Stimulated activated CD8-positive, alpha-beta memory T cell treated with anti-CD3 and anti-CD28 coated beads, Interleukin-7, amount 100 ng/mL, for 48 hours (primary cell): Measurements from ENCODE around the gene ERN1.
"Not testable (repeated sequence)": the region's sequence is repeated elsewhere in the genome, so short reads cannot be mapped to it uniquely, and the experiment has no call there.

ENCODE experiments used
- DNase-seq, 2 donors: peaks; one replicate each; pipeline ENCODE4 v3.0.0-alpha.2; 2020; ENCODE audit warnings: low read depth in 1 of 2; ENCODE audit errors: extremely low read depth in 1 of 2

ERN1 gene

DNA sequence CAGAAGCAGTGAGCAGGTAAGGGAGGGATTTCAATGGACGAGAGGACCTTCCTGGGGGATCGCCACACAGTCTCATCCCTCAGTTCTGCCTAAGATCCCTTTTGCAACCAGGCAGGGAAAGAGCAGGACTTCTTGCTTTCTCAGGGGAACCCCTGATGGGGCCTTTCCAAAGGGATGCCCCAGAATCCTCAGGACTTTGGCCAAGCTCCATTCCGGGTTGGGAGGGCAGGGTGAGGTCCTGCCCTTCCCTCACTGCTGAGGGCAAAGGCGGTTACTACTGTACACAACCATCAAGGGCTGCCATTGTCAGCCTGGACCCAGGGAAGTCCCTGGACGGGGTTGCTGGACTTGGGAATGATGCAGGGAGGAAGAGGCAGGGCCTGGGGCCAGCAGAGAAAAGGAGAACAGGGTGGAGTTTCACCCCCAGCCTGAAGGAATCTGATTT lies 122.1 kb downstream of the ERN1 start:
- DNase-seq: no peak

DNA sequence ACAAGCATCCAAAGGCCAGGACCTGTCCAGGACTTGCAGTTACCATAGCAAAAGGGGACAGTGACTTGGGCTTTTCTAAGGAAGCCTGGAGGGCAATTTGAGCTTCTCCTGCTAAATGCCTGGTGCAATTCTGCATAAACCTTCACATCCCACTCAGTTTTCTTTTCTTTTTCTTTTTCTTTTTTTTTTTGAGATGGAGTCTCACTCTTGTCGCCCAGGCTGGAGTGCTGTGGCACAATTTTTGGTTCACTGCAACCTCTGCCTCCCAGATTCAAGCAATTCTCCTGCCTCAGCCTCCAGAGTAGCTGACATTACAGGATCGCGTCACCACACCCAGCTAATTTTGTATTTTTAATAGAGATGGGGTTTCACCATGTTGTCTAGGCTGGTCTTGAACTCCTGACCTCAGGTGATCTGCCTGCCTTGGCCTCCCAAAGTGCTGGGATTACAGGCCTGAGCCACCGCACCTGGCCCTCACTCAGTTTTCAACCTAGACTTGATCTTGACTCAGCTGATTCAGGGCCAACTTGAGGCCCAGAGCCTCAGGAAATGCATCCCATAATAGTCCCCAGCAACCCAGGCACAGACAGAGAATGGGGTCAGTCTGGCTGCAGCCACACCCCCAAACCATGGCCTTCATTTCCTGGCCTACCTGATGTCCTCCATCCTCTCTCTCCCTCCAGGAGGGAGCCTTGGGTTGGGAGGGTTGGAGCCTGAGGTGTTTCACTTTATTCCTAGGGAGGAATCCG lies 122.7 kb downstream of the ERN1 start:
- not testable (repeated sequence) for DNase-seq

DNA sequence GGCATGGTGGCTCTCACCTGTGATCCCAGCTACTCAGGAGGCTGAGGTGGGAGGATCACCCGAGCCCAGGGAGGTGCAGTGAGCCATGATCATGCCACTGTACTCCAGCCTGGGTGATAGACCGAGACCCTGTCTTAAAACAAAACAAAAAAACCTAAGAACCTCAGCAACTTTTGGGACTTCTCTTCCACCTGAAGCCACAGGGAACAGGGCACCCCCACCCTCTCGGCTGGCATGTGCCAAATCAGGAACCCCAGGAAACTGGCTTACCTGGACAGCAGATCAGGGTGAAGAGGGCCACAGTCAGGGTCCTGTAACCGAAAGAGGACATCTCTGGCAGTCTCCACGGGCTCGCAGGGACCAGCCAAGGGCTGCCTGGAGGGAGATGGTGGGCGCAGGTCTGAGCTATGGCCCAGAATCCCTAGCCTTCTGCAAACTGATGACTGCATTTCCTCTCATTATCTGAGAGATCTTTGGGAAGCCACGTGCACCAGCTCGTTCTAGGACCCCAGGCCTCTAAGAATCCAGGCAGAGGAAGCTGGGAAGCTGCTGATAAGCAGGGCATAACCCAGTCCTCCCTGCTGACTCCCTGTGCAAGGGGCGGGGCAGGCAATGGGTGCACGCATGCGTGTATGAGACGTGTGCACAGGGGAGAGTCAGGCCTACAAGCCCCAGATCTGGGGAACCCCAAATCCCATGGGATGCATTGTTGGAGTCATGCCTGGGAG lies 123.4 kb downstream of the ERN1 start:
- no peak for DNase-seq

DNA sequence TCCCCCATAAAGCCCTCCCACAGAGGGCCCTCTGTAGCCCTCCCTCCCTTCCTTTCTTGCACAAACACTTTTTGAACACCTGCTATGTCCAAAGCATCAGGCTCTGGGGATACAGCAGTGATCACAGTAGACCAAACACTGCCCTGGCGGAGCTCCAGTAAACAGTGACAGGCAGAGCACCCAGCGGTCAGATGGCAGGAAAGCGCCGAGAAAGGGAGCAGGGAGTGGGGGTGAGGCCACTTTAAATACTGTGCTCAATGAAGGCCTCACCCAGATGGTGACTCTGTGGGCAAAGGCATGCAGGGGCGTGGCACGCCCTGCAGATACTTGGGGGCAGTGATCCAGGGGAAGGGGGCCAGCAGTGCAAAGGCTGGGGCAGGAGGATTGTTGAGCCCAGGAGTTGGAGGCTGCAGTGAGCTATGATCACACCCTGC lies 124.2 kb downstream of the ERN1 start:
- no peak for DNase-seq

DNA sequence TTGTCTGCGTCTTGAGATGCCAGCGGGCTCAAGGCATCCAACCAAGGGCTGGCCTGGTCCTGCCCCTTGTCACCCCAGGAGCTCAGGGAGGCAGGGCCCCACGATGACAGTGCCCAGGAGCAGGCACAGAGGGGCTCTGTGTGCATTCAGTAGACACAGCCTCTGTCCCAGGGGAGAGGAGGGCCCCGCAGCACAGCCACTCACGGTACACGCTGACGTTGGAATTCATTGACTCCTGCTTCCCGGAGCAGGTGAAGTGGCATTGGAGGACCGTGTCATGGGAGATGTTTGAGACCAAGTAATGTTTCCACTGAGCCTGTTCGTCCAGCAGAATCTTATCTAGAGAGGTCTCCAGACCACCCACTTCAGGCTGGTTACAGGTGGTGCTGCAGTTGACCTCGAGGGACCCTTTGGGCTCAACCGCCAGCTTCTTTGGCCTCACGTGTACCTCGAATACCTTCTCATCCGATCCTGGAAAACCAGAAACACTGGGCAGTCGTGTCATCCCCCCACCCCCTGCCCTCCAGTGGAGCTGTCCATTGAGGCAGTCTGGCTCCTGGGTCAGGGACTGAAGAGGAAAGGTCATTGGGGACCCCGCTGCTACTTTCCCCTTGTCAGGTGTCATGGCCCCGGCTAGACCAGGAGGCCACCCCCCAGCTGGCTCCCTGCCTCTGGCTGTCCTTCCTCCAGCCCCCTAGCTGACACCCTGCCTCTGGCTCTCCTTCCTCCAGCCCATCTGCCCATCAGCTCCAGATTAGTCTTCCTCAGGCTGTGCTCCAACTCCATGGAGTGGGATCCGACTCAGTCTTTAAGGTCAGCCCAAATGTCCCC lies 124.8 kb downstream of the ERN1 start:
- no peak for DNase-seq

DNA sequence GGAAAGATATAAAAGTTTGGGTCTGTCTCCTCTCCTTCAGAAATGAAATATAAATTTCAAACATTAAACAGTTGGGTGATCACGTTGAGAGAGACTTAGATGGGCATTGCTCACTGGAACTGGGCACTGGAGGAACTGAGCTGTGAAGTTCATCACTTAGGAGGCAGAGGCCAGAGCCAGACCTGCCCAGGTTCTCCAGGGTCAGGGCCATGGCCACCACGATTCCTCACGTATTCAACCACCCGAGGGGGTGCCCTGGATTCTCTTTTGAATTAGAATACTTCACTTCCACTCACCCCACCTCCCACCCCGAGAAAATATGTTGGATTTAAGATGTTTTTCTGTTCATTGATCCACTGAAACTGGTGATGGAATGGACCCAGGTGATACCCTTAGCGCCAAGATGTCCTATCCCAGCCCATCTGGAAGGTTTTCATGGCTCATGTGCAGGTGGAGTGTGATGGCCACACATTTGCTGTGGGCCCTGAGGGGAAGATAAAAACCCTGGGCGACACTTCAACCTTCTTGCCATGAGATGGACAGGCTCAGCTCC lies 125.7 kb downstream of the ERN1 start:
- DNase-seq: no peak

DNA sequence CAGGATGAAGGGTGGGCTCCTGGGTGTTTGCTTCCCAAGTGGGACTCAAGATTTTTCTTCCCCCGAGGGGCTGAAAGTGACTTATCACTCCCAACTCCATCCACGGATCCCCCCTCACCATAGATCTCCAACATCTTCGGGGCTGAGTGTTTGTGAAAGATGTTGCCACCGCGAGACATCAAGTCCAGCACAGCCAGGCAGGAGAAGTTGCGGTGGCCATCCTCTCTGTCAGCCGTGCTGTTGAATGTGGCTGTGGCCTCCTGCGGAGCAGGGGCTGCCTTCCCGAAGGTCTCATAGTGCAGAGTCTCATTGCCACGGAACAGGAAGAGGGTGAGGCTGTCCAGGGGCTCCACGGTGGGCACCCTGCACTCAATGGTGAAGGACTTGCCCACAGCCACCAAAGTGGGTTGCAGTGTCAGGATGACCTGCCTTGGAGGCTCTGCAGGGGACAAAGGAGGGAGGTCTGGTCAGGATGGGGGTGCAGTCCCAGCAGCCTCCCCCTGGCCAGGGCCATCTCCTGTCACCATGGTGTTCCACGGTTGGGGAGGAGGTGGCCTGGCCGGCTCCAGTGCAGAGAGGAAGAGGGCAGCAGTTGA lies 126.3 kb downstream of the ERN1 start:
- no peak for DNase-seq

DNA sequence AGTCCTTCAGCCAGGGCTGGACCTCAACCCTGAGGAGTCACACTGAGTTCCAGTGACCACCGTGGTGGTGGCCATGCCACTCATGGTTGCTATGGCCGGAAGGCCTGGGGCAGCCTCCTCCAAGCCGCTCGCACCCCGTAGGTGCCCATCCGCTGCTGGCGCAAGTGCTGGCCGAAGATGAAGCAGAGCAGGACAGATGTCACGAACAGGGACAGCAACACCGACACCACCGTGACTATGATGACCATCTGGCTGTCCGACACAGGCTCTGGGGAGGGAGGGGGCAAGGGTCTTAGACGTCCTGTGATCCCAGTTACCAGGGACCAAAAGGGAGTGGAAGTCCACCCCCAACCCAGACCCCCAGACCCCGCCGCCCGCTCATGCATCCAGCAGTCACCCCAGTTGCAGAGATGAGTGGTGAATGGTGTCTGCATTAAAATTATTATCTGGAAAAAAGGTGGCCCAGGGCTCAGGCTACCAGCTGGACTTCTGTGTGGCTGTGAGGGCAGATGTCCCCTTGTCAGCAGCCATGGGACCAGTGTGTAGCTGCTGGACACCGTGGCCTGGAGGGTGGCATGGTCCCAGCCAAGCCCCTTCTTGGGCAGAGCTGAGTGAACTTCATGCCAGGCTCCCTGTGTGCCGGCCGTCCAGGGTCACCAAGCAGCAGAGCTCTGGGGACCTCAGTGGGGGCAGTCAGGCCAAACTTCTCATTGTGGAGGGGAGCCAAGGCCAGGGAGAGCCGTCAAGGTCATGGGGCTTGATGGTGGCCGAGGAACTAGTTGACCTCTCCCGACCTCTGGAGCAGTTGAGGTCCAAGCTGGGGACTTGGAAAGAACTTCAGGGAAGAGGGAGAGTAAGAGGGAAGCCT lies 127.1 kb downstream of the ERN1 start:
- DNase-seq: no peak

DNA sequence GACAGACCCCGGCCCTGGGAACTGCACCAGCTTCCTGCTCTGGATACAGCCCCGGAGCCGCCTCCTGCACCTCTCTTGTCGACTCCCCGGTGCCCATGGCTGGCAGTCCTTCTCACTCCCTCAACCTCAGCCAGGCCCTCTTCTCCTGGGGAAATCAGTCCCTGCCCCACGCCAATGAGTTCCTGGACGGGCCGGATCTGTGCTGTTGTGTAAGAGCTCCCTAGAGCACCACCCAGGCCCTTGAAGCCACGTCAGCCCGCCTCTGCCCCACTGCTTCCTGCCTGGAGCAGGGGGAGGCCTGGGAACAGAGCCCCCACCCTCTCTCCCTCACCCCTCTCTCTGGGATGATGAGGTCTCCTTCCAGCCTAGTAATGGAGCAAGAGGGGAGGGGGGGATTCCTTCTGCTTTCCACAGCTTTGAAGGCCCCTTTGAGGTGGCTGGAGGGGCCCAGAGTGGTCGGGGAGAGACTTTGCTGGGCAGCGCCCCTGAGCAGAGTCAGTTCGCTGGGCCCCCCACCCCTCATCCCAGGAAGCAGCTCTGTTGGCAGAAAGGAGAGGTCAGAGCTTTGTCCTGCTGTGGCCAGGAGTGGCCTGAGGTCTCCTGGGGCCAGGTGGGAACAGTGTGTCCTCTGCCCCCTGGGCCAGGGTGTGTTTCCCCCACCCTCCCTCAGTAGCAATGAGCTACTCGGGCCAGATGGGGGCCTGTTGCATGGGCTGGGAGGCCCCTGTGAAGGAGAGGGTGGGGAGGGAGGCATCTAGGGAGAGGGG lies 128.0 kb downstream of the ERN1 start:
- no peak for DNase-seq

DNA sequence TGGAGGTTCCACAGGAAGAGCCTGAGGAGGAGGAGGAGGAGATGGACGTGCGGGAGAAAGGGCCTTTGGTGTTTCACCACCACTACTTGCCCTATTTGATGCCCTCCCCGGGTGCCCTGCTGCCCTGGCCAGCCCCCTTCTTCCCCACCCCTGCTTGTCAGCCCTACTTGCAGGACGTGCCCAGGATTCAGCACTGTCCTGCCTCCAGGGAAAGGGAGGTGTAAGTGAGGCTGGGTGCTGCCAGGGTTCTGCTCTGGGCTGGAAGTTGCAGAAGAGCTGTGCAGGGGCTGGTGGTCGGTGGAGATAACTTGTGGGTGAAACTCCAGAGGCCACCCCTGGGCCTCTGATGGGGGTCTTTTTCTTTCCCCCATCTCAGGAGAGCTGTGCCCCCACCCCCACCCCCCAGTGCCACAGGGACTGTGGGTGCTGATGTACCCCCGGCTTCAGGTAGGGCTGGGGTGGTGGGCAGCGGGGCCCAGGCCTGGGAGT lies 128.8 kb downstream of the ERN1 start:
- no peak for DNase-seq

DNA sequence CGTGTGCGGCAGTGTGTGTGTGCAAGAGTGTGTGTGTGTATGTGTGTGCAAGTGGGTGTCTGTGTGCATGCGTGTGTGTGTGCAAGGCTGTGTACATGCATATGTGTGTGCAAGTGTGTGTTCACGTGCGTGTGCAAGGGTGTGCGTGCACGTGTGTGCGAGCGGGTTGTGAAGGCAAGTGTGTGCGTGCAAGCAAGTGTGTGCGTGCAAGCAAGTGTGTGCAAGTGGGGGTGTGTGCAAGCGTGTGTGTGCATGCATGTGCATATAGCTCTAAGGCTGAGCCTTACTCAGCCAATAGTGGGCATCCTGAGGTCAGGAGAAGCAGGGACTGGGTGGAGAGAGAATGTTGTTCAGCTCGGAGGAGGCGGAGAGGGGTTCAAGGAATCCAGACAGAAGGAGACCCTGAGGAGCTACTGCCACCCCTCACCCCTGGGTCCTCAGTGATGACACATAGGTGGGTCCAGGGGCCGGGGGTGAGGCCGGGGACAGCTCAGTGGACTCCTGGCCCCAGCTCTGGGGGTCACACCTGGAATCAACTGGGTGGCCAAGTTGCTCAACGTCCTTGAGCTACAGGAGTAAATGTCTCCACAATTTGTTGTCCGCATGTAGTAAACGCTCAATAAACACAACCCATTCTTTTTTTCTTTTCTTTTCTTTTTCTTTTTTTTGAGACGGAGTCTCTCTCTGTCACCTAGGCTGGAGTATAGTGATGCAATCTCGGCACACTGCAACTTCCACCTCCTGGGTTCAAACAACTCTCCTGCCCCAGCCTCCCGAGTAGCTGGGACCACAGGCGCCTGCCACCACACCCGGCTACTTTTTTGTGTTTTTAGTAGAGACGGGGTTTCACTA lies 130.0 kb downstream of the ERN1 start:
- no peak for DNase-seq

DNA sequence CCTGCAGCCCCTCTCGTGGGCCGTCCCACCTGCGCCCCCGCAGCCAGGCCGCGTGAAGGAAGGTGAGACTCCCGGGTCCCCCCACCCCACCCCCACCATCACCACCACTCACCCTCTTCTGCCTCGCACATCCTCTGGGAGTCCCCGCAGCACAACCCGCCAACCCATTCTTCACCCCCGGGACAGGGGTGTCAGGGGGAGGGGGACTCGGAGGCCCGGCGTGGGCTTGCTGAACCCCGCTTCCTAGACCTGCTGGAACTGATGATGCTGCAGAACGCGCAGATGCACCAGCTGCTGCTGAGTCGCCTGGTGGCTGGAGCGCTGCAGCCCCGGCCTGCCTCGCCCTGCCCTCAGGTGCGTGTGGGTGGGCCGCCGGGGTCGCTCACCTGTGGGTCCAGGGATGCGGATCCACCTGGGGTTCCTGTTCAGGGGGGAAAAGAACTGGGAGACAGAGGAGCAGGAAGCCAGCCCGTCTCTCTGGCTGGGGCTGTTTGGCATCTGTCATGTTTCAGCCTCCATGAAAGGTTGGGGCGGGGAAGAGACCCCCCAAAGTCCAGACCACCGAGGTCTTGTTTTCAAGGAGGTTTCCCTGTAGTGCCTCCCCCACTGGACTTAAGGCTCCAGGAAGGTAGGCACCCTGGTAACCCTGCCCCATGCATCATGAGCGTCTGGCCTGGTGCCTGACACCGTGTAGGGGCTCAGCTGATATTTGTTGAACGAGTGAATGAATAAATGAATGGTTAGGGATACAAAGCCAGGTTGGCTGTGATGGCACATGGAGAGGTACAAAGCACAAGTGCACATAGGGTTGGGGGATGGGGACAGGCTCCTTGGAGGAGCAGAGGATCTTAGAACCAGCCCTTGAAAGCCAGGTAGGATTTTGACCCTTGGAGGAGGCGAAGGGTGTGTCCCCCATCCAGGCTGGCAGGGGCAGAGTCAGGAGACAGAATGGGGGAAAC lies 130.9 kb downstream of the ERN1 start:
- no peak for DNase-seq

DNA sequence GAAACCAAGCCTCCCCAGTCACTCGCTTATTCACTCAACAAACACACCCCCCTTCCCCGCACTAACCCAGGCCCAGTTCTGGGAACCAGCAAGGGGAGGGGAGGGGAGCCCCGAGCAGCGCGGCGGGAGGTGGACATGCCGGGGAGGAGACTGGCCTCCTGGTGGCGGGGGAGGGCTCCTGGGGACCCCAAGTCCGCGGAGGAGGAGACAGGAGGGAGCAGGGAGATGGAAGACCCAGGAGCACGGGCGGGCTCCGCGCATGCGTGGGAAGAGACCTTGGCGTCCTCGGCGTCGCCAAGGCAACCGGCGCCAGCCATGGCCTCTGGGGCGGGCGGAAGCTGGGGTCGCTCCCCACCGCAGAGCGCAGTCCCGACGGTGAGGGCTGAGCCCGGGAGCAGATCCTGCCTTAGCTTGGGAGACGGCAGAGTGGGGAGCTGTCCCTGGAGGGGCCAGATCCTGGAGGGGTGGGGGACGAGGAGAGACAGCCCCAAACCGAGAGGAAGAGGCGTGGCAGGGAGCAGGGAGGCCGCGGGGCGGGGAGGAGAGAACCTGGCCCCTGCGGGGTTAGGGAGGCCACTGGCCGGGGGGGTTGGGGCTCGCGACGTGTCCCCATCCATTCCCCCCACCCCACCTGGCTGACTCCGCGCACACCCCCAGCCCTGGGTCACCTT lies 131.8 kb downstream of the ERN1 start, which contains the start of gene PRR29:
Gene PRR29 (plus strand): TSS at position 302 of the 671 bp plus-strand sequence. CDS start 14 bp downstream, at position 316.
- DNase-seq: peak; percentile 44 to 45

DNA sequence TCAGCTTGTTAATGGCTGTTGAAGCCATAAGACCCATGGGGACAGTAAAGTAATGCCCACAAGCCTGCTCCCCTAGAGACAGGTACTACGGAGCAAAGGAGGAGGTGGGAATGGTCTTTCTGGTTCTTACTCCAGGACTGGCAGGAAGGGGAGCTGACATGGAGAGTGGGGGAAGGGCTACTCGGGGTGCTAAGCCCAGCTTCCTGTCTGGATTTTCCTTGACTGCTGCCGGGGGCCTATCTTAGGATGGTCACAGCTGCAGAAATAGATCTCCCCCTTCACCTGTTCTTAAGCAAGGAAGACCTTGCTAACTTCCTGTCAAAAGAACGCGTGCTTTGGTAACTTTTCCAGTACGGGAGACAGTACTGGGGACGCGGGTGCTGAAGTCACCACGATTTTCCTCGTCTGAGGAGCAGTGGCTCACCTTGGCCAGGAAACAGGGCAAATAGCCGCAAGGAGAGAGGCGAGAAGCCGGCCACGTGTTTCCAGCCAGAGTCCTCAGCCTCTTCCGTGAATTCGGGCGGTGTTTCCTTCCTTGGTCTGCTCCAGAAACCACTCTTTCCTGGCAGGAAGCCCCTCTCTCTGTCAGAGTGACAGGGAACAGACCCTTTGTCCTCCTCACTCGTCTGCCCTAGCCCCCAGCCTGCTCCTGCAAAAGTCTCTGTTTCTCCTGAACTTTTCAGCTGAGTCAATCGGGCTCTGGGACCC lies 132.4 kb downstream of the ERN1 start:
- DNase-seq: no peak

DNA sequence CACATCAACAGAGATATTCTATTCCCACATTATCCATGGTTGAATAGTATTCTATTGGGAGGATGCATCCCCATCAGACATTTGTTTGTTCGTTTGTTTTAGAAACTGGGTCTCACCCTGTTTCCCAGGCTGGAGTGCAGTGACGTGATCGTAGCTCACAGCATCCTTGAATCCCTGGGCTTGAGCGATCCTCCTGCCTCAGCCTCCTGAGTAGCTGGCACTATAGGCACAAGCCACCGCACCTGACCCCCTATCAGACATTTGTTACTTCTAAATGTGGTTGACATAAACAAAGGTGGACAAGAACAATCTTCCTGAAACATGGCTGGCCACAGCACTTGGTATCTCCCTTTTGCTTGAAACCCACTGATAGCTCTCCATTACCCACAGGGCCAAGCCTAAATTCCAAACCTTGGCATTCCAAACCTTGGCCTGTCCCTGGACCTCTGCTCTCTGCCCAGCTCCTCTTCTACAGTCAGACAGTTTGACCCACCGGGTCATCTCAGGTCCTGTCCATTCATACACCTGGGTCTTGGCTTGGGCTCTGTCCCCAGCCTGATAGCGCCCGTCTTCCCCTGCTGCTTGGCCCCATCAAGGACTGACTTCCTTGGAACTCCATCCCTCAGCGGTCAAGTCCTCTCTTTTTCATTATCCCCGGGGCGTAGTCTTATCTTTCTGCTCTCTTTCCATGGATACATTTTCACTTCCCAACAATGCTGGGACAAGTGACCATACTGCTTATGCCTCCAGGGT lies 133.3 kb downstream of the ERN1 start:
- no peak for DNase-seq
